ENCODE data around the gene SVIL. TPM values are rescaled to one million over a fixed set of nuclear protein-coding genes. Genes with fewer than 3 reads are reported as not detected.
"Not testable (repeated sequence)": the region's sequence is repeated elsewhere in the genome, so short reads cannot be mapped to it uniquely, and the experiment has no call there.

The SVIL gene
- polyA plus RNA-seq, 1 donor (not counting 4 experiments of a cell fraction or from before 2014, with no cell fraction given) = 16.2 TPM

DNA sequence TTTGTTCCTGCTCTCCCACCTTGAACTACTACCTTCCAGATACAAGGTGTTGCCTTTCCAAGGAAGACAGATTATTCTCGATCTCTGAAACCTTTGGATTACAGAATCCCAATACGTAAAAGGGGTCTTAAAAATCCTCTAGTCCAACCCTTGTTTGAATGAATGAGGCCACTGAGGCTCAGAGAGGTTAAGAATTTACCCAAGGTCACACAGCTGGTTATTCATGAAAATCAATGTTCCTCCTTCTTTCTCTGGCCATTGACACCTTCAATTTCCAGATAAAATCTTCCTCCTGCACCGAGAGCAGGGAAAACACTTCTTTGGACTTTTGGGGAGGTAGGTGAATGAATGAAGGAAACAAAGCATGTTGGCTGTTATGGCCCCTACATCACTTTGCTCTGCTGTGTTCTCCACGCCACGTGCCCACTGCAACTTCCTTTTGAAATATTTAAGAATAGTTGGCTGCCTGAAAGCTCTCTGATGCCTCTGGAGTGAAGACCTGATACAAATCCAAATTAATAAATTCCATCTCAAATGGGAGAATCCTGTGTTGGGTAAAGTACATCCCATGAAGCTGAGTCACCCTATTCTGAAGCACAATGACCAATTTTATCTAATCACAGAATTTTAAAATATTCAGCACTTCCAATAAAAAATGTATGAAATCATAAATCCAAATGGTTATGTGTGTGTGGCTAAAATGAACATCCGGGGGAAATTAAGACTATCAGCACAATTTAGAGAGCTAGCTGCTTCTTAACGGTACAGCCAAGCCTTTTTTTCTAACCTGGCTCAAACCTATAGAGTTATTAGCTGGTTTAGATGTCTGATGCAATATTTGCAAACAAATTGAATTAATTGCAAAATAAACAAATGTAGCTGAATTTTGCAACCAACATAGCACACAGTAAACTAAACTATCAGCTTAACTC, 7.3 kb downstream of the SVIL start:
- Histone ChIP-seq H3K36me3 (ENCODE audit: control insufficient read depth in 2 of 2, extremely low read depth in 1 of 2, insufficient read depth in 2 of 2, low read length in 2 of 2) (no peaks in the 10 kb centered on the region), H3K9me3 (ENCODE audit: control insufficient read depth, low read depth, low read length) (no peaks in the 10 kb centered on the region), H3K9ac (ENCODE audit: control insufficient read depth, extremely low read depth, insufficient read depth, low read length) (peak overlapping the region; percentile 40), H3K4me3 (ENCODE audit: control insufficient read depth in 2 of 3, extremely low read depth in 1 of 3, insufficient read depth in 2 of 3, low read depth in 1 of 3, low read length in 3 of 3) (no peak overlapping the region), H3K4me1 (ENCODE audit: control insufficient read depth, extremely low read depth, insufficient read depth, low read length) (peaks cover 33% of the 10 kb centered on the region), H3K27me3 (ENCODE audit: control insufficient read depth, extremely low read depth, insufficient read depth, low read length) (no peaks in the 10 kb centered on the region), H3K4me2 (ENCODE audit: control insufficient read depth, extremely low read depth, insufficient read depth, low read depth, low read length) (peak overlapping the region; percentile 62), H3K9me1 (ENCODE audit: control insufficient read depth, extremely low read depth, insufficient read depth, low read length) (no peaks in the 10 kb centered on the region), H4K20me1 (ENCODE audit: control insufficient read depth, extremely low read depth, insufficient read depth, low read length) (no peaks in the 10 kb centered on the region), H2AFZ (ENCODE audit: control insufficient read depth, low read length) (no peak overlapping the region), H3K79me2 (ENCODE audit: control insufficient read depth, insufficient read depth, low read length) (peaks cover 35% of the 10 kb centered on the region), H3K27ac (ENCODE audit: control insufficient read depth, insufficient read depth, low read length) (peak overlapping the region; percentile 67)
- dilution Hi-C loops (cut with MboI; ENCODE audit: extremely low pct_ligation_motif_present, low sequenced_read_pairs) = no loop called here
- peak; percentile 55 for FAIRE-seq
- no peak for TF ChIP-seq EZH2 (IDR thresholded peaks at IDR 0.05; ENCODE audit: low read length)
- DNase-seq (ENCODE audit: low read depth, low spot score) = no peak

GRCh38 chr10:29624357-29624756, 10.4 kb downstream of the SVIL start:
- FAIRE-seq; H3K4me2 ChIP-seq (ENCODE audit: control insufficient read depth, extremely low read depth, insufficient read depth, low read depth, low read length); H3K27me3 ChIP-seq (ENCODE audit: control insufficient read depth, extremely low read depth, insufficient read depth, low read length); H2AFZ ChIP-seq (ENCODE audit: control insufficient read depth, low read length); H3K4me3 ChIP-seq (ENCODE audit: control insufficient read depth in 2 of 3, extremely low read depth in 1 of 3, insufficient read depth in 2 of 3, low read depth in 1 of 3, low read length in 3 of 3); H3K9me1 ChIP-seq (ENCODE audit: control insufficient read depth, extremely low read depth, insufficient read depth, low read length); H3K9ac ChIP-seq (ENCODE audit: control insufficient read depth, extremely low read depth, insufficient read depth, low read length); H3K36me3 ChIP-seq (ENCODE audit: control insufficient read depth in 2 of 2, extremely low read depth in 1 of 2, insufficient read depth in 2 of 2, low read length in 2 of 2); H4K20me1 ChIP-seq (ENCODE audit: control insufficient read depth, extremely low read depth, insufficient read depth, low read length); H3K9me3 ChIP-seq (ENCODE audit: control insufficient read depth, low read depth, low read length); dilution Hi-C loops (cut with MboI; ENCODE audit: extremely low pct_ligation_motif_present, low sequenced_read_pairs); DNase-seq (ENCODE audit: low read depth, low spot score): not testable (repeated sequence)
- peak overlapping the region; percentile 20 for H3K27ac ChIP-seq (ENCODE audit: control insufficient read depth, insufficient read depth, low read length)
- H3K79me2 ChIP-seq (ENCODE audit: control insufficient read depth, insufficient read depth, low read length) = peaks cover 38% of the 10 kb centered on the region
- peaks cover 26% of the 10 kb centered on the region for H3K4me1 ChIP-seq (ENCODE audit: control insufficient read depth, extremely low read depth, insufficient read depth, low read length)

GRCh38 chr10:29623797-29624196, 11.0 kb downstream of the SVIL start:
- H3K9me1 ChIP-seq (ENCODE audit: control insufficient read depth, extremely low read depth, insufficient read depth, low read length) = no peaks in the 10 kb centered on the region
- peak overlapping the region; percentile 20 for H3K27ac ChIP-seq (ENCODE audit: control insufficient read depth, insufficient read depth, low read length)
- no peak overlapping the region for H3K4me2 ChIP-seq (ENCODE audit: control insufficient read depth, extremely low read depth, insufficient read depth, low read depth, low read length)
- peak; percentile 39 for FAIRE-seq
- H3K4me3 ChIP-seq (ENCODE audit: control insufficient read depth in 2 of 3, extremely low read depth in 1 of 3, insufficient read depth in 2 of 3, low read depth in 1 of 3, low read length in 3 of 3) = no peak overlapping the region
- no peaks in the 10 kb centered on the region for H3K36me3 ChIP-seq (ENCODE audit: control insufficient read depth in 2 of 2, extremely low read depth in 1 of 2, insufficient read depth in 2 of 2, low read length in 2 of 2)
- no peak overlapping the region for H3K9ac ChIP-seq (ENCODE audit: control insufficient read depth, extremely low read depth, insufficient read depth, low read length)
- peaks cover 26% of the 10 kb centered on the region for H3K4me1 ChIP-seq (ENCODE audit: control insufficient read depth, extremely low read depth, insufficient read depth, low read length)
- no peaks in the 10 kb centered on the region for H3K9me3 ChIP-seq (ENCODE audit: control insufficient read depth, low read depth, low read length)
- no peaks in the 10 kb centered on the region for H3K27me3 ChIP-seq (ENCODE audit: control insufficient read depth, extremely low read depth, insufficient read depth, low read length)
- H3K79me2 ChIP-seq (ENCODE audit: control insufficient read depth, insufficient read depth, low read length) = peaks cover 37% of the 10 kb centered on the region
- H2AFZ ChIP-seq (ENCODE audit: control insufficient read depth, low read length) = no peak overlapping the region
- no peak for DNase-seq (ENCODE audit: low read depth, low spot score)
- dilution Hi-C loops (cut with MboI; ENCODE audit: extremely low pct_ligation_motif_present, low sequenced_read_pairs) = no loop called here
- no peak for TF ChIP-seq EZH2 (IDR thresholded peaks at IDR 0.05; ENCODE audit: low read length)
- TF ChIP-seq, protein P1, sequence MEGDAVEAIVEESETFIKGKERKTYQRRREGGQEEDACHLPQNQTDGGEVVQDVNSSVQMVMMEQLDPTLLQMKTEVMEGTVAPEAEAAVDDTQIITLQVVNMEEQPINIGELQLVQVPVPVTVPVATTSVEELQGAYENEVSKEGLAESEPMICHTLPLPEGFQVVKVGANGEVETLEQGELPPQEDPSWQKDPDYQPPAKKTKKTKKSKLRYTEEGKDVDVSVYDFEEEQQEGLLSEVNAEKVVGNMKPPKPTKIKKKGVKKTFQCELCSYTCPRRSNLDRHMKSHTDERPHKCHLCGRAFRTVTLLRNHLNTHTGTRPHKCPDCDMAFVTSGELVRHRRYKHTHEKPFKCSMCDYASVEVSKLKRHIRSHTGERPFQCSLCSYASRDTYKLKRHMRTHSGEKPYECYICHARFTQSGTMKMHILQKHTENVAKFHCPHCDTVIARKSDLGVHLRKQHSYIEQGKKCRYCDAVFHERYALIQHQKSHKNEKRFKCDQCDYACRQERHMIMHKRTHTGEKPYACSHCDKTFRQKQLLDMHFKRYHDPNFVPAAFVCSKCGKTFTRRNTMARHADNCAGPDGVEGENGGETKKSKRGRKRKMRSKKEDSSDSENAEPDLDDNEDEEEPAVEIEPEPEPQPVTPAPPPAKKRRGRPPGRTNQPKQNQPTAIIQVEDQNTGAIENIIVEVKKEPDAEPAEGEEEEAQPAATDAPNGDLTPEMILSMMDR (optimal IDR thresholded peaks at IDR 0.05 in 1 of 3, IDR thresholded peaks at IDR 0.05 in 1 of 3, conservative IDR thresholded peaks at IDR 0.05 in 1 of 3; ENCODE audit: extremely low read depth in 1 of 3, insufficient read depth in 2 of 3, low read length in 3 of 3) = no peak
- H4K20me1 ChIP-seq (ENCODE audit: control insufficient read depth, extremely low read depth, insufficient read depth, low read length) = no peaks in the 10 kb centered on the region

Data from keratinocyte (primary cell).